Measurements from ENCODE around the gene GPR152.

- TF ChIP-seq CTCF (IDR thresholded peaks at IDR 0.05) (no peak), POLR2A (IDR thresholded peaks at IDR 0.05) (no peak)
Measured at GRCh38 chr11:67448220-67448609, 4.3 kb downstream of the GPR152 start.
